Measurements from ENCODE around the gene NEURL1B. TPM values are rescaled to one million over a fixed set of nuclear protein-coding genes. Genes with fewer than 3 reads are reported as not detected.

NEURL1B gene
- total and polyA plus RNA-seq, 10 of the 15 experiments (the other 5 are each of a cell fraction or from before 2014, with no cell fraction given) = 0.04 to 0.28 (median 0.05) TPM; not detected in 4

GRCh38 chr5:172686539-172687390 is 45.7 kb downstream of the NEURL1B start:
- Histone ChIP-seq H3K4me2 (ENCODE audit: control insufficient read depth, insufficient read depth) (no peak overlapping the region), H3K36me3 (ENCODE audit: control insufficient read depth in 2 of 2, insufficient read depth in 2 of 2, low read length in 1 of 2) (no peaks in the 10 kb centered on the region), H3K27ac (ENCODE audit: control insufficient read depth, insufficient read depth) (no peak overlapping the region), H3K4me3 (no peak overlapping the region), H4K20me1 (ENCODE audit: control insufficient read depth, insufficient read depth) (no peaks in the 10 kb centered on the region), H3K9ac (ENCODE audit: control insufficient read depth, insufficient read depth, low read length) (no peak overlapping the region), H3K9me3 (replicated peaks; ENCODE audit: control insufficient read depth, insufficient read depth, low read length) (no peaks in the 10 kb centered on the region), H3K79me2 (ENCODE audit: control insufficient read depth, insufficient read depth, low read length) (no peaks in the 10 kb centered on the region), H3K27me3 (replicated peaks in 1 of 2; ENCODE audit: control insufficient read depth in 2 of 2, insufficient read depth in 2 of 2, low read length in 1 of 2) (no peaks in the 10 kb centered on the region), H2AFZ (ENCODE audit: control insufficient read depth, low read depth, low read length) (no peak overlapping the region), H3K4me1 (ENCODE audit: control insufficient read depth, insufficient read depth, low read length) (peaks cover 30% of the 10 kb centered on the region)
- FAIRE-seq (no peak), DNase-seq (ENCODE audit: low read depth, low spot score) (no peak), ATAC-seq (no peak)
- BruUV-seq (replicated peaks) = no TSS peak
- no peak for TF ChIP-seq MYB (IDR thresholded peaks at IDR 0.05; ENCODE audit: borderline replicate concordance, low read depth, low read length)
- no peak for TF ChIP-seq NBN (IDR thresholded peaks at IDR 0.05)
- TF ChIP-seq KAT2A (conservative IDR thresholded peaks at IDR 0.05; ENCODE audit: control insufficient read depth, low read depth, low read length) = no peak
- no peak for TF ChIP-seq SKIL (IDR thresholded peaks at IDR 0.05; ENCODE audit: low read depth, poor library complexity, severe bottlenecking)
- intact Hi-C loops (cut with micrococcal nuclease; ENCODE audit: unreplicated experiment) = no loop called here
- ChIA-PET CTCF (interaction anchor here (0.6 to 1.8 kb wide), 3 partner anchors 10 to 540 kb away, joined by 3 to 6 read pairs (median 4); no protein-coding TSS in a partner anchor), SMC1A (ENCODE audit: uncharacterized antibody, unreplicated experiment) (interaction anchor here (1.3 kb wide), 1 partner anchor 11 kb away, joined by 4 read pairs; no protein-coding TSS in a partner anchor), RAD21 (ENCODE audit: unreplicated experiment) (no interaction called here), POLR2A (no interaction called here)
- in situ Hi-C loops (cut with MboI) = no loop called here
- WGBS (ENCODE audit: insufficient coverage, insufficient replicate concordance, low lambda C conversion rate, missing lambda C conversion rate) = 58% methylated on average over 36 of the region's 37 CpGs
